Measurements from ENCODE around the gene UCN3.

GRCh38 chr10:5338010-5338409, 26.8 kb upstream of the UCN3 start:
- TF ChIP-seq, protein P1, sequence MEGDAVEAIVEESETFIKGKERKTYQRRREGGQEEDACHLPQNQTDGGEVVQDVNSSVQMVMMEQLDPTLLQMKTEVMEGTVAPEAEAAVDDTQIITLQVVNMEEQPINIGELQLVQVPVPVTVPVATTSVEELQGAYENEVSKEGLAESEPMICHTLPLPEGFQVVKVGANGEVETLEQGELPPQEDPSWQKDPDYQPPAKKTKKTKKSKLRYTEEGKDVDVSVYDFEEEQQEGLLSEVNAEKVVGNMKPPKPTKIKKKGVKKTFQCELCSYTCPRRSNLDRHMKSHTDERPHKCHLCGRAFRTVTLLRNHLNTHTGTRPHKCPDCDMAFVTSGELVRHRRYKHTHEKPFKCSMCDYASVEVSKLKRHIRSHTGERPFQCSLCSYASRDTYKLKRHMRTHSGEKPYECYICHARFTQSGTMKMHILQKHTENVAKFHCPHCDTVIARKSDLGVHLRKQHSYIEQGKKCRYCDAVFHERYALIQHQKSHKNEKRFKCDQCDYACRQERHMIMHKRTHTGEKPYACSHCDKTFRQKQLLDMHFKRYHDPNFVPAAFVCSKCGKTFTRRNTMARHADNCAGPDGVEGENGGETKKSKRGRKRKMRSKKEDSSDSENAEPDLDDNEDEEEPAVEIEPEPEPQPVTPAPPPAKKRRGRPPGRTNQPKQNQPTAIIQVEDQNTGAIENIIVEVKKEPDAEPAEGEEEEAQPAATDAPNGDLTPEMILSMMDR (IDR thresholded peaks at IDR 0.05) = no peak
- TF ChIP-seq POLR2A (IDR thresholded peaks at IDR 0.05) = no peak
